Glomerular endothelial cell (primary cell): Measurements from ENCODE around the gene ACAP1. TPM values are rescaled to one million over a fixed set of nuclear protein-coding genes. Genes with fewer than 3 reads are reported as not detected.

Experiments
- DNase-seq: peaks from one replicate; pipeline ENCODE4 v3.0.0-alpha.2; 2011; ENCODE audit warnings: low read depth, low spot score; ENCODE audit errors: extremely low read depth
- total RNA-seq: library from RNA; depleted of rRNA; stranded (reverse); fragments of >200 nt; gene quantifications from 2 replicates; pipeline ENCODE4 v1.2.3, GENCODE V29; 2015

ACAP1 gene
- total RNA-seq, 1 donor from 2014 or later: not detected

- no peak for DNase-seq
These were observed 25.1 kb upstream of the ACAP1 start for GRCh38 chr17:7311110-7311705.

DNA sequence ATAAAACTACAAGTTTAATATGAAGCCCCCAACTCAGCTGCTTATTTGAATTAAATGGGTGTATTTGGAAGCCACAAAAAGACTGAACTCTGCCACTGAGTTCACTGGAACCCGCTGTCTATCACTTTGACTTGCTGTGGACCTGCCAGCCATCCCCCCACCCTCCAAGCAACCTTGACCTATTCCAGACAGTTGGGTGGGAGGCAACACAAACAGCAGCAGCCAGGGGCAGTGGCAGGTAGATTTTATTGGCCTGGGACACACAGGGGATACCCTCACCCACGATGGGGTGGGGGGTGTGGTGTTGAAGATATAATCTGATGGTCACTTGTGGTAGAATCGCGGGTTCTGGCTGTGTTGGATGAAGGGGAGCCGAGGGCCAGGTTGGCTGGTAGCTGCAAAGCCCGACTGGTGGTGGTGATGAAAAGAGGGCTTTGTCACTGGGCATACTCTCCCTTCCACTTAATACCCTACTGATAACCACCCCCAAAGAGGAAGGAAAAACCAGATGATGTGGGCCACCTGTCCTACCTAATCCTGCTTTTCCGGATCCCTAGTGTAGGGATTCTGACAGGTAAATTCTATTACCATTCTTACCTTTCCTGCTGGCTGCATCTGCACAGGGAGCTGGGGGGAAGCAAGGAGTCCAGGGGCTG, 23.8 kb upstream of the ACAP1 start:
- DNase-seq: no peak

DNA sequence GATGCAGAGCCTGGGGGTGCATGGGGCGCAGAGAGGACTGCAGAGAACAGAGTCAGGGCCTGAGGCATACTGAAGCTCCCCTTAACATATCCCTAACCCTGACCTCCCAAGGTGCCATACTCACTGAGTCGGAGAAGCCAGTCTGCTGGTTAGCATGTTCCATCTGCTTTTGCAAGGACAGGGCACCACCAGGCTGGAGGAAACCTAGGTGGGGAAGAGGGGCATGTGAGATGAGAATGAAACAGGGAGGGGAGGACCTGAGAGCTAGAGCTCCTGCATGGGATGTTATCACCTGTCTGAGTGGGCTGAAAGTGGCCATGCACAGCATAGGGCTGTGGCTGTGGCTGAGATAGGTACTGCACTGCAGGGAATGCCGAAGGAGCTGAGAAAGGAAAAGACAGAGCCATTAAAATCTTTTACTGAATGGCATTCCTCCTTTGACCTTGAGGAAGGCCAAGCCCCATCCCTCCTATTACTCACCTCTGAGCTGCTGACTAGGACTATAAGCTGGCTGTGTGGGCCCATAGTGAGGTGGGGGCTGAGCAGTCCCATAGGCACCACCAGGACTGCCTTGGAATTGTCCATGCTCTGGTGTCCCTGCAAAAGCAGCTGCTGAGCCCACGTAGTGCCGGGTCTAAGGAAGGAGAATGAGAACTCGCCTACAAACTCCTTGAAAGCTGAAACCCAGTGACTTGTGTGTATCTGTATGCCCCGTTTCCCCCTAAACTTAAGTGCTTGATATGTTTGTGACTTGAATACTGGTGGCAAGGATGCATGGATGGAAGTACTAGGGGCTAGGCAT, 23.0 kb upstream of the ACAP1 start:
- DNase-seq: no peak

- DNase-seq: no peak
These were observed 22.2 kb upstream of the ACAP1 start for GRCh38 chr17:7313890-7314718.

- no peak for DNase-seq
These were observed 21.4 kb upstream of the ACAP1 start, which contains the start of gene GPS2 for GRCh38 chr17:7314719-7315569. GPS2 (minus strand) TSS chr17:7315360; CDS start chr17:7315052, 308 bp downstream.

- DNase-seq: no peak
These were observed 20.6 kb upstream of the ACAP1 start for GRCh38 chr17:7315570-7316235.

DNA sequence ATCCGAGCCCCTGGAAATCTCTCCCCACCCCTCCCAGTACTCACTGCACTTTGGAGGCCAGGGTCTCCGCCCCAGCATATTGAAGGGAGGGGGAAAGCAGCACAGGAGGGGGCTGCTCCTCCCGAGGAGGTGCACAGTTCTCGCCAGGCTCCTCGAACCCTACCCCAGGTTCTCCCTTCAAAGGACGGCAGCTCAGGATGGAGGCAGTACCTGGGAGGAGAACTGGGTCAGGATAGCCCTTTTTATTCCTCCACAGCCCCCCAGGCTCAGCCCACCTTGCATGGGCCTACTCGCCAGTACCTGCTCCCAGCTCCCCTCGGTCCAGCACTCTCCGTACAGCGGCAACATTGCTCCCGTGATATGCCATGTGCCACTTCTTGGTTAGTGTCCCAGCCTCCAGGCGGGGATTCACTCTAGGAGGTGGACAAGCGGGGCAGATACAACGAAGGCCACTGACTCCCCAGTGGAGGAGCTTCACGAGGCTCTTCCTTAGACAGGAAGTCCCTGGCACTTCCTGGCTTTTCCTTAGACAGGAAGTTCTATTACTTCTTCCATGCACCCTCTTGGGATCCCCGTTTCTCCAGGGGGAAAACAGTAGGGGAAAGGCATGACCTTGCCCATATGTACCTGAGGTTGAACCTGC, 19.0 kb upstream of the ACAP1 start:
- no peak for DNase-seq

GRCh38 chr17:7318121-7318860, 18.0 kb upstream of the ACAP1 start:
- DNase-seq: no peak

DNA sequence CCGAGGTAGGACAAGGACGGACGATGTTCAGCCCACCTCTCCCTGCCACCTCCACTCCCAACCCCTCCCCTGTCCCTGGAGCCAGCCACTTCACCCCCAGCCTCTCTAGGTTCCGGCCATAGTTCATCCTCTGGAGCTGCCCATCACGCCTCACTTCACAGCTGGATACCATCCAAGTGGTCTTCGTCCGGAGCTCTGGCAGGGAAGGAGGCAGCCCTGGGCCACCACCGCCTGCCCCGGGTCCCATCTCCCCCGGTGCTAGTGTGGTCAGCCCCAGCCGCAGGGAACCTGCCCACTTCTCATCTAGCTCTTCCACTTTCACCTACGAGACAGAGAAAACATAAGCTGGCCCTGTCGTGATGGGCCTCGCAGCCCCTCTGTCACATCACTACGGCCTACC, 14.9 kb upstream of the ACAP1 start:
- no peak for DNase-seq

- no peak for DNase-seq
These were observed 13.7 kb upstream of the ACAP1 start for GRCh38 chr17:7322520-7323194.

GRCh38 chr17:7323731-7324437, 12.4 kb upstream of the ACAP1 start:
- DNase-seq: no peak

- DNase-seq: no peak
These were observed 11.9 kb upstream of the ACAP1 start for GRCh38 chr17:7324438-7324779.

- DNase-seq: no peak
These were observed 11.2 kb upstream of the ACAP1 start for GRCh38 chr17:7325031-7325528.

- DNase-seq: no peak
These were observed 10.1 kb upstream of the ACAP1 start for GRCh38 chr17:7326186-7326585.

DNA sequence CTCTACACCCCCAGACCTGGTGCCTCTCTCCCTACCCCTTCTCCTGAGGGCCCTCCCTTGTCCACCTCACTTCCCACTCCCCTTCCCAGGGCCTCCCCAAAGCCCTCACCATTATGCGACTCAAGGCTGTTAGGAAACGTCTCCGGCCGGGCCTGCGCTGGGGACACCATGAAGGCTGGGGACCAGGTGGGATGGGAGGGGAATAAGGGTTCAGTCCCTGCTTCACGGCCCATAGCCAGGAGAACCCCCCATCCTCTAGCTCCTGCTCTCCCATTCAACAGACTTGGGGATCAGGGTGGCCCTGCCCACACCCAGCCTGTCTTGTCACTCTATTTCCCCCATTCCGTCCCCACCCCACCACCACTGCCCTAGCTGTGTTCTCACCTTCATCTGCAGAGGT, 9.3 kb upstream of the ACAP1 start:
- no peak for DNase-seq

- no peak for DNase-seq
These were observed 8.8 kb upstream of the ACAP1 start for GRCh38 chr17:7327501-7327900.

GRCh38 chr17:7328009-7328408, 8.3 kb upstream of the ACAP1 start:
- no peak for DNase-seq
